Mesenchymal stem cell (in vitro differentiated cells and primary cell): ENCODE results near the gene TRMT11.

Source experiments
- DNase-seq: peaks from one replicate; pipeline ENCODE4 v3.0.0-alpha.2; 2013
- H2AFZ ChIP-seq: one replicate; pipeline ENCODE4 v1.6.1; 2013; ENCODE audit warnings: low read depth, mild to moderate bottlenecking, control low read depth, inconsistent platforms, low read length, moderate library complexity
- H2AK5ac ChIP-seq: 2 replicates; pipeline ENCODE4 v1.6.1; 2013; ENCODE audit warnings: low read length, moderate library complexity, mild to moderate bottlenecking, inconsistent platforms; ENCODE audit not compliant: severe bottlenecking
- H2BK120ac ChIP-seq: one replicate; pipeline ENCODE4 v1.6.1; 2013; ENCODE audit warnings: low read depth, mild to moderate bottlenecking, inconsistent platforms, low read length, moderate library complexity
- H2BK12ac ChIP-seq, 2 experiments: one replicate each; pipeline ENCODE4 v1.6.1; 2013; ENCODE audit warnings: inconsistent platforms in 2 of 2, low read length in 2 of 2, mild to moderate bottlenecking in 2 of 2, moderate library complexity in 2 of 2, control low read depth in 1 of 2
- H2BK15ac ChIP-seq: one replicate; pipeline ENCODE4 v1.6.1; 2013; ENCODE audit warnings: mild to moderate bottlenecking, low read depth, inconsistent platforms; ENCODE audit not compliant: poor library complexity, severe bottlenecking
- H2BK5ac ChIP-seq: 2 replicates; pipeline ENCODE4 v1.6.1; 2013; ENCODE audit warnings: low read depth, mild to moderate bottlenecking, low read length, control low read depth, inconsistent platforms; ENCODE audit not compliant: poor library complexity, severe bottlenecking
- H3K14ac ChIP-seq, 2 experiments: one replicate each; pipeline ENCODE4 v1.6.1; 2013; ENCODE audit warnings: inconsistent platforms in 2 of 2, low read length in 2 of 2, control low read depth in 1 of 2, mild to moderate bottlenecking in 1 of 2, moderate library complexity in 1 of 2
- H3K18ac ChIP-seq, 2 experiments: one replicate each; pipeline ENCODE4 v1.6.1; 2013; ENCODE audit warnings: inconsistent platforms in 2 of 2, low read length in 2 of 2, control low read depth in 1 of 2, low read depth in 1 of 2, mild to moderate bottlenecking in 1 of 2
- H3K23ac ChIP-seq, 2 experiments: one replicate each; pipeline ENCODE4 v1.6.1; 2013; ENCODE audit warnings: inconsistent platforms in 2 of 2, low read length in 2 of 2, mild to moderate bottlenecking in 2 of 2, moderate library complexity in 2 of 2, control low read depth in 1 of 2
- H3K27ac ChIP-seq: 2 replicates; pipeline ENCODE4 v1.5.1; 2013; ENCODE audit warnings: mild to moderate bottlenecking, moderate library complexity, low read length, control low read depth, inconsistent platforms; ENCODE audit not compliant: poor library complexity, severe bottlenecking
- H3K27me3 ChIP-seq, 2 experiments: 2 replicates each; pipeline versions ENCODE4 v1.6.1 to v1.7.0; 2013; ENCODE audit warnings: low read length in 2 of 2, mild to moderate bottlenecking in 2 of 2, moderate library complexity in 2 of 2, control low read depth in 1 of 2, inconsistent platforms in 1 of 2; ENCODE audit not compliant: control insufficient read depth in 1 of 2, insufficient read depth in 1 of 2
- H3K36me3 ChIP-seq, 2 experiments: 2 replicates each; pipeline versions ENCODE4 v1.6.1 to v1.7.0; 2013; ENCODE audit warnings: low read length in 2 of 2, control low read depth in 1 of 2, inconsistent platforms in 1 of 2, low read depth in 1 of 2, mild to moderate bottlenecking in 1 of 2; ENCODE audit not compliant: insufficient read depth in 2 of 2, control insufficient read depth in 1 of 2
- H3K4ac ChIP-seq, 2 experiments: one replicate each; pipeline ENCODE4 v1.6.1; 2013; ENCODE audit warnings: inconsistent platforms in 2 of 2, low read length in 2 of 2, mild to moderate bottlenecking in 2 of 2, moderate library complexity in 2 of 2, control low read depth in 1 of 2, low read depth in 1 of 2
- H3K4me1 ChIP-seq: 2 replicates; pipeline ENCODE4 v1.6.1; 2013; ENCODE audit warnings: low read depth, low read length, control low read depth; ENCODE audit not compliant: control insufficient read depth, insufficient read depth
- H3K4me2 ChIP-seq: 2 replicates; pipeline ENCODE4 v1.6.1; 2013; ENCODE audit warnings: low read length, mild to moderate bottlenecking, inconsistent platforms; ENCODE audit not compliant: poor library complexity, severe bottlenecking
- H3K4me3 ChIP-seq, 2 experiments: 2 replicates each; pipeline versions ENCODE4 v1.5.1 to v1.7.0; 2013; ENCODE audit warnings: low read length in 2 of 2, mild to moderate bottlenecking in 2 of 2, control low read depth in 1 of 2, low read depth in 1 of 2; ENCODE audit not compliant: insufficient read depth in 1 of 2
- H3K79me1 ChIP-seq: replicated peaks from 2 replicates; pipeline ENCODE4 v1.6.1; 2013; ENCODE audit warnings: mild to moderate bottlenecking, control low read depth, low read length, inconsistent platforms; ENCODE audit not compliant: poor library complexity, severe bottlenecking
- H3K9ac ChIP-seq: 2 replicates; pipeline ENCODE4 v1.7.0; 2013; ENCODE audit warnings: mild to moderate bottlenecking, low read length, moderate library complexity
- H3K9me3 ChIP-seq: 2 replicates; pipeline ENCODE4 v1.7.0; 2013; ENCODE audit warnings: mild to moderate bottlenecking, low read length; ENCODE audit not compliant: control insufficient read depth
- H4K8ac ChIP-seq: one replicate; pipeline ENCODE4 v1.6.1; 2013; ENCODE audit warnings: inconsistent platforms, mild to moderate bottlenecking, low read length, moderate library complexity
- H4K91ac ChIP-seq: one replicate; pipeline ENCODE4 v1.6.1; 2013; ENCODE audit warnings: mild to moderate bottlenecking, low read length, inconsistent platforms
- WGBS: methylation state at CpG from one replicate; pipeline ENCODE4 v1.1.7; 2013; ENCODE audit warnings: mixed read lengths; 5-methylcytosine and 5-hydroxymethylcytosine counted together

The TRMT11 gene

GRCh38 chr6:125962900-125963497 is 23.3 kb upstream of the TRMT11 start:
- DNase-seq = no peak

GRCh38 chr6:125963817-125964216 is 22.5 kb upstream of the TRMT11 start:
- Histone ChIP-seq H4K91ac (no peak overlapping the region), H3K27me3 (no peaks in the 10 kb centered on the region), H2AFZ (no peak overlapping the region), H2AK5ac (no peak overlapping the region), H2BK12ac (no peak overlapping the region), H3K9me3 (no peaks in the 10 kb centered on the region), H3K4ac (no peak overlapping the region), H3K9ac (no peak overlapping the region), H3K79me1 (peaks cover 30% of the 10 kb centered on the region), H2BK15ac (no peak overlapping the region), H3K36me3 (peaks cover 0 to 12% of the 10 kb centered on the region in 2 experiments), H3K4me1 (no peaks in the 10 kb centered on the region), H3K23ac (no peak overlapping the region), H2BK120ac (no peak overlapping the region), H4K8ac (no peak overlapping the region), H3K4me2 (no peak overlapping the region), H2BK5ac (no peak overlapping the region), H3K4me3 (no peak overlapping the region), H3K27ac (no peak overlapping the region), H3K18ac (no peak overlapping the region), H3K14ac (no peak overlapping the region)
- WGBS = 95% methylated on average over 1 of the region's 2 CpGs
- DNase-seq = no peak

More at GRCh38 chr6:125962900-125963497, 23.3 kb upstream of the TRMT11 start:
- Histone ChIP-seq H3K27me3 (no peaks in the 10 kb centered on the region), H3K4me3 (no peak overlapping the region), H3K18ac (no peak overlapping the region), H3K79me1 (peaks cover 34% of the 10 kb centered on the region), H3K36me3 (peaks cover 0 to 7% of the 10 kb centered on the region in 2 experiments), H4K8ac (no peak overlapping the region), H3K23ac (no peak overlapping the region), H3K27ac (no peak overlapping the region), H3K9ac (no peak overlapping the region), H3K4me1 (no peaks in the 10 kb centered on the region), H3K9me3 (no peaks in the 10 kb centered on the region), H2AFZ (no peak overlapping the region), H2BK120ac (no peak overlapping the region), H3K4me2 (no peak overlapping the region), H2AK5ac (no peak overlapping the region), H4K91ac (no peak overlapping the region), H2BK15ac (no peak overlapping the region), H3K4ac (no peak overlapping the region), H2BK5ac (no peak overlapping the region), H3K14ac (no peak overlapping the region), H2BK12ac (no peak overlapping the region)
- WGBS = 91% methylated on average over 8 of the region's 8 CpGs

- Histone ChIP-seq H3K4me2 (no peak overlapping the region), H2BK12ac (no peak overlapping the region), H3K4me3 (no peak overlapping the region), H2AFZ (no peak overlapping the region), H2BK15ac (no peak overlapping the region), H2AK5ac (no peak overlapping the region), H3K79me1 (peaks cover 16% of the 10 kb centered on the region), H2BK5ac (no peak overlapping the region), H3K14ac (no peak overlapping the region), H3K9ac (no peak overlapping the region), H3K27me3 (no peaks in the 10 kb centered on the region), H3K9me3 (no peaks in the 10 kb centered on the region), H4K91ac (no peak overlapping the region), H3K27ac (no peak overlapping the region), H2BK120ac (no peak overlapping the region), H3K36me3 (peaks cover 0 to 14% of the 10 kb centered on the region in 2 experiments), H4K8ac (no peak overlapping the region), H3K18ac (no peak overlapping the region), H3K4ac (no peak overlapping the region), H3K4me1 (no peaks in the 10 kb centered on the region), H3K23ac (no peak overlapping the region)
- no peak for DNase-seq
- WGBS = 80% methylated on average over 1 of the region's 1 CpG
These were observed 19.8 kb upstream of the TRMT11 start for GRCh38 chr6:125966569-125966968.

GRCh38 chr6:125968493-125968892 is 17.8 kb upstream of the TRMT11 start:
- Histone ChIP-seq H3K27me3 (no peaks in the 10 kb centered on the region), H2BK12ac (no peak overlapping the region), H3K4me1 (no peaks in the 10 kb centered on the region), H3K4me2 (no peak overlapping the region), H4K8ac (no peak overlapping the region), H3K9me3 (no peaks in the 10 kb centered on the region), H3K79me1 (peaks cover 13% of the 10 kb centered on the region), H4K91ac (no peak overlapping the region), H2BK120ac (no peak overlapping the region), H3K4ac (no peak overlapping the region), H3K18ac (no peak overlapping the region), H3K4me3 (no peak overlapping the region), H3K23ac (no peak overlapping the region), H2BK15ac (no peak overlapping the region), H3K36me3 (peaks cover 0 to 24% of the 10 kb centered on the region in 2 experiments), H2AK5ac (no peak overlapping the region), H2BK5ac (no peak overlapping the region), H3K14ac (no peak overlapping the region), H3K9ac (no peak overlapping the region), H3K27ac (no peak overlapping the region), H2AFZ (no peak overlapping the region)
- DNase-seq = no peak
- 78% methylated on average over 1 of the region's 2 CpGs for WGBS
